ENCODE data around the gene GALNT9.

Gene GALNT9

GRCh38 chr12:132166093-132166492, 163.3 kb downstream of the GALNT9 start:
- no peak for DNase-seq

- no peak for DNase-seq
Observed at GRCh38 chr12:132165584-132165983, 163.8 kb downstream of the GALNT9 start.

GRCh38 chr12:132164426-132164825, 165.0 kb downstream of the GALNT9 start:
- DNase-seq, result no peak

GRCh38 chr12:132163911-132164288, 165.5 kb downstream of the GALNT9 start:
- no peak for DNase-seq

GRCh38 chr12:132163041-132163910, 166.1 kb downstream of the GALNT9 start:
- DNase-seq, result no peak

DNA sequence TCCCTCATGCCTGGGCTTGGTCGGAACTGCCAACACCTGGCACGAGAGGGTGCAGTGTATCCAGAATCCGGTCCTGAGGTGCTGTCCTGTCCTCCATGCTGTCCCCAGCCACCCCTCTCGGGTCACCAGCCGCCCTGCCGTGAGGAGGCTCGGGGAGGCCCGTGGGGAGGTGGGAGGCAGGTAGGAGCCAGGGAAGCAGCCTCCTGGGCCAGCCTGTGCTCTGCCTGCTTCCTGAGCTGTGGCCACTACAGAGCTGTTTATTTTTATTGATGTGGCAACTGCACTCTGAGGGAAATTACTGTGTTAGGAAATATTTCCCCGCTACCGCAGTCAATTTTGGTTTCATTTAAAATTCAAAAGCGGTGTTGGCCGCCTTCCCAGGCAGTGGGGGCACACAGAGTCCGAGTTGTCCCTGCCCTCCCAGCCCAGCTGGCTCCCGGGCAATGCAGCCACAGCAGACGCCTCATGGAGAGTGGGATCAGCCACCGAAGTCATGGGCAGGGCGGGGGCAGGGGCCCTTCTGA, 166.8 kb downstream of the GALNT9 start:
- peak; percentile 72 to 76 for DNase-seq

DNA sequence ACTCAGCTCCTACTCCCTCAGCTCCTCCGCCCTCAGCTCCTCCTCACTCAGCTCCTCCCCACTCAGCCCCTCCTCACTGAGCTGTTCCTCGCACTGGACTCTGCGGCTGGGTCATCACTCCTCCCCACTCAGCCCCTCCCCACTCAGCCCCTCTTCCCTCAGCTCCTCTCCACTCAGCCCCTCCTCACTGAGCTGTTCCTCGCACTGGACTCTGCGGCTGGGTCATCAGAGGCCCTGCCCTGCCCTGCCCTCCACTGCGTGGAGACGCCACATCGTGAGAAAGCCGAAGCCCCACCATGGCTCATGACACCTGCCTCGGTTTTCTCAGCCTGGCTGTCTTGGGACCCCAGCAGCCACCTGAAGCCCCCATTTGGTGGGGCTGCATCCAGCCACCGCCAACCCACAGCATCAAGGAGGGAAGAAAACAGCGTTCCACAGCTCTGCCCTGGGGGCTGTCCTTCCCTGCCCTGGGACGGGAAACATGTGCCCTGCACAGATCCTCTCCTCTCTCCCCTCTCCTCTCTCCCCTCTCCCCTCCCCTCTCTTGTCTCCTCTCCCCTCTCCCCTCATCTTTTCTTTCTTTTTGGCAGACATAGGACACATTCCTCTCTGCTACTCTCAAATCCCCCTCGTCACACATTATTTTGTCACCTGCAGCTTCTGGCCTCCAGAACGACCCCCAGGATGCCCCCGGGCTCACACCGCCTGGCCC, 167.4 kb downstream of the GALNT9 start:
- no peak for DNase-seq

DNA sequence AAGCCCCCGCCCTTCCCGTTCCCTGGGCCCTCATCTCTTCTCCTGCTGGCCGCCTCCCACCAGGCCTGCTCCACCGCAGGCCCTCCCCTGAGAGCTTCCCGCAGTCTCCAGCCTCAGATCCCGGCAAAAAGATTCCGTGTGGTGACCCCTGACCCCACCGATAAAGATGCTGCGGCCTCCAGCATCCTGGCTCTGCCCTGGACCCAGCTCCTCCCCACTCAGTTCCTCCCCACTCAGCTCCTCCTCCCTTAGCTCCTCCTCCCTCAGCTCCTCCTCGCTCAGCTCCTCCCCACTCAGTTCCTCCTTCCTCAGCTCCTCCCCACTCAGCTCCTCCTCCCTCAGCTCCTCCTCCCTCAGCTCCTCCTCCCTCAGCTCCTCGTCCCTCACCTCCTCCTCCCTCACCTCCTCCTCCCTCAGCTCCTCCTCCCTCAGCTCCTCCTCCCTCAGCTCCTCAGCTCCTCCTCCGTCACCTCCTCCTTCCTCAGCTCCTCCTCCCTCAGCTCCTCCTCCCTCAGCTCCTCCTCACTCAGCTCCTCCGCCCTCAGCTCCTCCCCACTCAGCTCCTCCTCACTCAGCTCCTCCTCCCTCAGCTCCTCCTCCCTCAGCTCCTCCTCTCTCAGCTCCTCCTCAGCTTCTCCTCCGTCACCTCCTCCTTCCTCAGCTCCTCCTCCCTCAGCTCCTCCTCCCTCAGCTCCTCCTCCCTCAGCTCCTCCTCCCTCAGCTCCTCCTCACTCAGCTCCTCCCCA, 168.2 kb downstream of the GALNT9 start:
- DNase-seq, result peak; percentile 14 to 15

- DNase-seq, result no peak
Observed at GRCh38 chr12:132160601-132161035, 168.8 kb downstream of the GALNT9 start.

DNA sequence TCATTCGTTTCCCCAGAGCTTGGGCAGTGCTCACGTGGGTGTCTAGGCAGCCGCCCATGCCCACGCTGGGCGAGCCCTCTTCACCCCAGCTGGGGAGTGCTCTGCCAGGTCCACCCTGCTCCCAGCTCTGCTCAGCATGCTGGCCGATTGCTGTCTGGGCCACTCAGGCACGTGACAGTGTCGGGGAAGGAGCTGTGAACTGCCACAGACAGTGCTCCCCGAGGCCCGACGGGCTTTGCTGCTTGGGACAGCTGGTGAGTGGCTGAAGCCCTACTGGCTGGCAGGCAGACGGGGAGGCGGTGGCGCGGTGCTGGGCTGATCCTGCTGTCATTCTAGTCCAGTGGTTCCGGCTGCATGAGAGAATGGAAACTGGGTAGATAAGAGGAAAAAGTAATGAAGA, 169.4 kb downstream of the GALNT9 start:
- DNase-seq, result no peak

DNA sequence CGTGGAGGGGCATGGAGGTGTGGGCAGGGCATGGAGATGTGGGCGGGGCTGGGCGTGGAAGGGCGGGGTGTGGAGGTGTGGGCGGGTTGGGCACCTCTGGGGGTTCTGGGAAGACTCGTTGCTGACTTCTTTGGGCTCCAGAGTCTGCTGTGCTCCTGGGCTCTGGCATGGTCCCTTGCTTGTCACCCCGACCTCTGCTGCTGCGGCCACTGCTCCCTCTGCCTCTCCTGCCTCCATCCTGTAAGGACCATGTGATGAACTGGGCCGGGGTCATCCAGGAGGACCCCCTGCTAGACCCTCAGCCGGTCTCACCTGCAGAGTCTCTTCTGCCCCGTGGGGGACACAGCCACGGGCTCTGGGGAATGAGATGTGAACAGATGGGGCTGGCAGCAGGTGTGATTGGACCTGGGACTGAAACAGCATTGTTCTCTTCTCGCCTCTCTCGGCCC, 169.8 kb downstream of the GALNT9 start:
- no peak for DNase-seq

GRCh38 chr12:132158677-132159554, 170.5 kb downstream of the GALNT9 start:
- DNase-seq, result no peak

DNA sequence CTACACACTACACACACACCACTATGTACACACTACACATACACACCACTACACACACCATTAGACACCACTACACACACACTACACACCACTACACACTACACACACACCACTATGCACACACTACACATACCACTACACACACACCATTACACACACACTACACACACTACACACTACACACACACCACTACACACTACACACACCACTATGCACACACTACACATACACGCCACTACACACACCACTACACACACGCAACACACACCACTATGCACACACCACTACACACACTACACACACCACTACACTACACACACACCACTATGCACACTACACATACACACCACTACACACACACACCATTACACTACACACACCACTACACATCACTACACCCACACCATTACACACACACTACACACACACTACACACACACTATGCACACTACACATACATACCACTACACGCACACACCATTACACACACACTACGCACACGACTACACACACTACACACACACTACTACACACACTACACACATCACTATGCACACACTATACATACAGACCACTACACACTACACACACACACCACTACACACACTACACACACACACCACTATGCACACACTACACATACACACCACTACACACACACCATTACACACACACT, 171.5 kb downstream of the GALNT9 start:
- no peak for DNase-seq

DNA sequence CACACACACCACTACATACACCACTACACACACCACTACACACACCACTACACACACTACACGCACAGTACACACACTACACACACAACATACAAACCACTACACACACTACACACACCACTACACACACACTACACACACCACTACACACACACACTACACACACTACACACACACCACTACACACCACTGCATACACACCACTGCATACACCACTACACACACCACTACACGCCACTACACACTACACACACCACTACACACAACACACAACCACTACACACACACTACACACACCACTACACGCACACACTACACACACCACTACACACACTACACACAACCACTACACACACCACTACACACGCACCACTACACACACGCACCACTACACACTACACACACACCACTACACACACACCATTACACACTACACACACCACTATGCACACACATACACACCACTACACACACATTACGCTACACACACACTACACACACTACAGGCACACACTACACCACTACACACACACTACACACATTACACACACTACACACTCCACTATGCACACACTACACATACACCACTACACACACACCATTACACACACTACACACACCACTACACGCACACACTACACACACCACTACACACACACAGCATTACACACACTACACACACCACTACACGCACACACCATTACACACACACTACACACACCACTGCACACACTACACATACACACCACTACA, 172.6 kb downstream of the GALNT9 start:
- no peak for DNase-seq

- no peak for DNase-seq
Observed at GRCh38 chr12:132155771-132156572, 173.4 kb downstream of the GALNT9 start.

- DNase-seq, result no peak
Observed at GRCh38 chr12:132154941-132155770, 174.2 kb downstream of the GALNT9 start.

- DNase-seq, result no peak
Observed at GRCh38 chr12:132154341-132154761, 175.0 kb downstream of the GALNT9 start.

GRCh38 chr12:132153501-132154340, 175.7 kb downstream of the GALNT9 start:
- peak; percentile 25 to 60 for DNase-seq

All from inflammatory macrophage treated with lipopolysaccharide for 1 hour (primary cell).